Measurements from ENCODE around the gene KCNJ1. TPM values are rescaled to one million over a fixed set of nuclear protein-coding genes. Genes with fewer than 3 reads are reported as not detected.

The KCNJ1 gene
- total and polyA plus RNA-seq, 2 donors (not counting 3 experiments of a cell fraction or from before 2014, with no cell fraction given) = not detected

DNA sequence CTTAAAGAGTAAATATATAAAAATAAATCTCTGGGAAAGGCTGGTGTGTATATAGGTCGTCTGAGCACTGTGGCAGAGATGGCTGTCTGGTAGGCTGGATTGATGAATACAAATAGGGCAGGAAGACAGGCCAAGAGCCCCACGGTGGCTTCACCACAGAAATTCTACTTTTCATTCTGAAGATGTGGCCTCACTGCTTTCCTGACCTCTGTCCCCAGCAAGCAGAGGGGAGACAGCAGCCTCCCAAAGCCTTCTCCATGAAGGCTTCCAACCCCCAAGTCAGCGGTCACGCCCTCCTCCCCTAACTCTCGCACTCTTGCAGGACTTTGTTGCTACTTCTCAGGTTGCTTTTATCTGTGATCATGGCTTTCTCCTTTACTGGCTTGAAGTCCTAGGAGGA lies 10.6 kb upstream of the KCNJ1 start:
- no peaks in the 10 kb centered on the region for H3K9me3 ChIP-seq (replicated peaks; ENCODE audit: control insufficient read depth, insufficient read depth, low read length)
- no TSS peak for BruUV-seq (replicated peaks)
- CTCF ChIA-PET = no interaction called here

DNA sequence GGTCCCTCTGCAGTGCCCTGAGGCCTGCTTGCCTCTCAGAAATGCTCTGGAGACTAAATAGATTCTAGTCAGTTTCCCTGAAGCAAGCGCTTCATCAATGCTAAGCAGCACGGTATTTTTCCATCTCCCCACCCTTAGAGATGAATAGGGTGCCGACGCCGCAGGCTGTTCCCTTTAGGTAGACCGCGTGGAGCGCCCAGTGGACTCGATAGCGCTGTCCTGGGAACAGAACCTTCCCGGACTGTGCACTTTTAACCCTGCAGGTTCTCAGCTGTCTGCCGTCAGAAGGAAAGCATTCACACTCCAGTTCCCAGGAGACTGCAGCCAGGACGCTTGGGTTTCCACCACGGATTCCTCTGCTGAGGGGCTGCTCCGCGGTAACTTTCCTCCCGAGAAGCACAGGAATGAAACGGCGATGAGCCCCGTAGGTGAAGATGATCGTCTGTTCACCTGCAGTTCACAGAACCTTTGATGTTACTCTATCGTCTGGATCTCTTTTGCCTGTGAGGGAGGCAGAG lies 9.1 kb upstream of the KCNJ1 start:
- dilution Hi-C loops (cut with MboI; ENCODE audit: extremely low pct_ligation_motif_present, low sequenced_read_pairs) = no loop called here
- POLR2A ChIA-PET = no interaction called here
- no peaks in the 10 kb centered on the region for H3K4me1 ChIP-seq (ENCODE audit: control insufficient read depth, extremely low read depth, insufficient read depth, low read length)
- no peak overlapping the region for H3K4me2 ChIP-seq (ENCODE audit: insufficient read depth, low read length)
- no TSS peak for BruUV-seq (replicated peaks)
- peaks cover 33 to 35% of the 10 kb centered on the region in 2 experiments for H3K27me3 ChIP-seq (ENCODE audit: control insufficient read depth in 2 of 2, insufficient read depth in 2 of 2, low read length in 2 of 2)
- H2AFZ ChIP-seq (ENCODE audit: low read depth, low read length) = no peak overlapping the region
- intact Hi-C loops (cut with micrococcal nuclease) = no loop called here
- H3K27ac ChIP-seq (ENCODE audit: insufficient read depth, low read depth, low read length) = no peak overlapping the region
- H3K9me3 ChIP-seq (replicated peaks; ENCODE audit: control insufficient read depth, insufficient read depth, low read length) = no peaks in the 10 kb centered on the region
- DNase-seq (ENCODE audit: low read depth, low spot score) (no peak), FAIRE-seq (no peak)
- H4K20me1 ChIP-seq (replicated peaks; ENCODE audit: control insufficient read depth, extremely low read depth, insufficient read depth, low read length) = no peaks in the 10 kb centered on the region
- CTCF ChIA-PET = interaction anchor here (0.7 to 2.9 kb wide), 3 partner anchors 8 to 80 kb away, joined by 3 to 14 read pairs (median 5); no protein-coding TSS in a partner anchor
- H3K9me1 ChIP-seq (replicated peaks; ENCODE audit: control insufficient read depth, extremely low read depth, insufficient read depth, low read length) = no peaks in the 10 kb centered on the region
- no peak overlapping the region for H3K9ac ChIP-seq (replicated peaks; ENCODE audit: extremely low read depth, insufficient read depth, low read length)
- no peaks in the 10 kb centered on the region for H3K79me2 ChIP-seq (ENCODE audit: control insufficient read depth, insufficient read depth, low read length)
- no peak overlapping the region for H3K4me3 ChIP-seq (replicated peaks in 1 of 3; ENCODE audit: insufficient read depth in 1 of 3, low read depth in 1 of 3, low read length in 3 of 3)
- H3K36me3 ChIP-seq (ENCODE audit: control insufficient read depth in 2 of 2, extremely low read depth in 1 of 2, insufficient read depth in 2 of 2, low read length in 2 of 2) = no peaks in the 10 kb centered on the region
- TF ChIP-seq MYC (IDR thresholded peaks at IDR 0.05; ENCODE audit: low read depth, low read length) = no peak
- TF ChIP-seq EZH2 (IDR thresholded peaks at IDR 0.05; ENCODE audit: borderline replicate concordance, low read depth, low read length, severe bottlenecking) = no peak
- TF ChIP-seq, protein P1, sequence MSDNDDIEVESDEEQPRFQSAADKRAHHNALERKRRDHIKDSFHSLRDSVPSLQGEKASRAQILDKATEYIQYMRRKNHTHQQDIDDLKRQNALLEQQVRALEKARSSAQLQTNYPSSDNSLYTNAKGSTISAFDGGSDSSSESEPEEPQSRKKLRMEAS (IDR thresholded peaks at IDR 0.05; ENCODE audit: insufficient read depth, insufficient read length) = no peak
- no peak for TF ChIP-seq POLR2AphosphoS5 (IDR thresholded peaks at IDR 0.05; ENCODE audit: insufficient read depth, low read depth, low read length)
- no peak for TF ChIP-seq FOS (IDR thresholded peaks at IDR 0.05; ENCODE audit: borderline replicate concordance, insufficient read depth, low read length)
- no peak for TF ChIP-seq GATA2 (IDR thresholded peaks at IDR 0.05; ENCODE audit: insufficient read depth, insufficient read length, low read depth, low read length)
- no peak for TF ChIP-seq JUN (IDR thresholded peaks at IDR 0.05; ENCODE audit: borderline replicate concordance, insufficient read depth, insufficient read length, low read depth)
- TF ChIP-seq, protein P2, sequence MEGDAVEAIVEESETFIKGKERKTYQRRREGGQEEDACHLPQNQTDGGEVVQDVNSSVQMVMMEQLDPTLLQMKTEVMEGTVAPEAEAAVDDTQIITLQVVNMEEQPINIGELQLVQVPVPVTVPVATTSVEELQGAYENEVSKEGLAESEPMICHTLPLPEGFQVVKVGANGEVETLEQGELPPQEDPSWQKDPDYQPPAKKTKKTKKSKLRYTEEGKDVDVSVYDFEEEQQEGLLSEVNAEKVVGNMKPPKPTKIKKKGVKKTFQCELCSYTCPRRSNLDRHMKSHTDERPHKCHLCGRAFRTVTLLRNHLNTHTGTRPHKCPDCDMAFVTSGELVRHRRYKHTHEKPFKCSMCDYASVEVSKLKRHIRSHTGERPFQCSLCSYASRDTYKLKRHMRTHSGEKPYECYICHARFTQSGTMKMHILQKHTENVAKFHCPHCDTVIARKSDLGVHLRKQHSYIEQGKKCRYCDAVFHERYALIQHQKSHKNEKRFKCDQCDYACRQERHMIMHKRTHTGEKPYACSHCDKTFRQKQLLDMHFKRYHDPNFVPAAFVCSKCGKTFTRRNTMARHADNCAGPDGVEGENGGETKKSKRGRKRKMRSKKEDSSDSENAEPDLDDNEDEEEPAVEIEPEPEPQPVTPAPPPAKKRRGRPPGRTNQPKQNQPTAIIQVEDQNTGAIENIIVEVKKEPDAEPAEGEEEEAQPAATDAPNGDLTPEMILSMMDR (IDR thresholded peaks at IDR 0.05; ENCODE audit: extremely low read depth in 1 of 2, insufficient read depth in 1 of 2, low read depth in 1 of 2, low read length in 2 of 2) = no peak
- no peak for TF ChIP-seq POLR2A (IDR thresholded peaks at IDR 0.05; ENCODE audit: low read depth, low read length)

More for the DNA sequence above, 10.6 kb upstream of the KCNJ1 start:
- no peak for DNase-seq (ENCODE audit: low read depth, low spot score)
- intact Hi-C loops (cut with micrococcal nuclease) = no loop called here
- H3K4me1 ChIP-seq (ENCODE audit: control insufficient read depth, extremely low read depth, insufficient read depth, low read length) = no peaks in the 10 kb centered on the region
- no peaks in the 10 kb centered on the region for H3K36me3 ChIP-seq (ENCODE audit: control insufficient read depth in 2 of 2, extremely low read depth in 1 of 2, insufficient read depth in 2 of 2, low read length in 2 of 2)
- no peak for FAIRE-seq
- POLR2A ChIA-PET = no interaction called here
- no peak overlapping the region for H3K9ac ChIP-seq (replicated peaks; ENCODE audit: extremely low read depth, insufficient read depth, low read length)
- H3K79me2 ChIP-seq (ENCODE audit: control insufficient read depth, insufficient read depth, low read length) = no peaks in the 10 kb centered on the region
- H3K9me1 ChIP-seq (replicated peaks; ENCODE audit: control insufficient read depth, extremely low read depth, insufficient read depth, low read length) = no peaks in the 10 kb centered on the region
- H2AFZ ChIP-seq (ENCODE audit: low read depth, low read length) = no peak overlapping the region
- peaks cover 36% of the 10 kb centered on the region in 2 experiments for H3K27me3 ChIP-seq (ENCODE audit: control insufficient read depth in 2 of 2, insufficient read depth in 2 of 2, low read length in 2 of 2)
- TF ChIP-seq POLR2AphosphoS5 (IDR thresholded peaks at IDR 0.05; ENCODE audit: insufficient read depth, low read depth, low read length) = no peak
- TF ChIP-seq FOS (IDR thresholded peaks at IDR 0.05; ENCODE audit: borderline replicate concordance, insufficient read depth, low read length) = no peak
- TF ChIP-seq EZH2 (IDR thresholded peaks at IDR 0.05; ENCODE audit: borderline replicate concordance, low read depth, low read length, severe bottlenecking) = no peak
- TF ChIP-seq JUN (IDR thresholded peaks at IDR 0.05; ENCODE audit: borderline replicate concordance, insufficient read depth, insufficient read length, low read depth) = no peak
- H3K4me2 ChIP-seq (ENCODE audit: insufficient read depth, low read length) = no peak overlapping the region
- H4K20me1 ChIP-seq (replicated peaks; ENCODE audit: control insufficient read depth, extremely low read depth, insufficient read depth, low read length) = no peaks in the 10 kb centered on the region
- no peak overlapping the region for H3K4me3 ChIP-seq (replicated peaks in 1 of 3; ENCODE audit: insufficient read depth in 1 of 3, low read depth in 1 of 3, low read length in 3 of 3)
- no peak overlapping the region for H3K27ac ChIP-seq (ENCODE audit: insufficient read depth, low read depth, low read length)
- dilution Hi-C loops (cut with MboI; ENCODE audit: extremely low pct_ligation_motif_present, low sequenced_read_pairs) = no loop called here
